ENCODE measurements around the gene TVP23C. TPM values are rescaled to one million over a fixed set of nuclear protein-coding genes. Genes with fewer than 3 reads are reported as not detected.

The TVP23C gene
- polyA plus RNA-seq, 3 donors, result 11.1 to 22.6 (median 12.8) TPM

DNA sequence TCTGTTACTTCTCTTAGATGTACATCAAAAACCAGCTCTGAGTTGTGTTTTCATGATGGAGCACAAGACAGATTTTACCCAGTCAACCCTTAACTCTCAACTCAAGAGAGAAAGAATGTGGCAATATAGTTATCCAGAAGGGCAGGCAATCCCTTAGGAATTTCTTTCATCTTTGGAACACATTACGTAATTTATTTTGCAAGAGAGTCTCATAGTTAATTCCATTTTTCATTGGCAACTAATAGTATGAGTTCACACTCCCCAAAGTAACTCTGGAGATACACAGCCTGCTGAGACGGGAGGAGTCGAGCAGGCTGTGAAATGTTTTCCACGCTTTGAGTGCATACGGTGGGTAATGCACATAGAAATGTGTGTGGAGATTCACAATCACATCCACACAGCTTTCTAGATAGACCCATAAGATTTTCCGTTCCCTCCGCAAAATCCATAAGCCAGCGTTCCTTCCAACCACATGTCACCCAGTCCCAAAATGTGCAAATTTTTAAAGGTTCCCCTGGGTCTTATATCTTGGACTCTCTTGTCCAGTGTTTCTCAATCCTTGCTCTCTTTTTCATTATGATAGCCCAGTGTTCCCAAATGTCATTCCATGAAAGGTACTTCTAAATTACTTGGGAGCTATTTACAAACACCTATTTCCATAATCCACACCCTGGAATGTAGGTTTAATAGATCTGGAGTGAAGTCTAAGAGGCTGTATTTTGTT is 87.5 kb downstream of the TVP23C start:
- DNase-seq (ENCODE audit: extremely low read depth in 1 of 11, low read depth in 9 of 11, low spot score in 4 of 11), result no peak

DNA sequence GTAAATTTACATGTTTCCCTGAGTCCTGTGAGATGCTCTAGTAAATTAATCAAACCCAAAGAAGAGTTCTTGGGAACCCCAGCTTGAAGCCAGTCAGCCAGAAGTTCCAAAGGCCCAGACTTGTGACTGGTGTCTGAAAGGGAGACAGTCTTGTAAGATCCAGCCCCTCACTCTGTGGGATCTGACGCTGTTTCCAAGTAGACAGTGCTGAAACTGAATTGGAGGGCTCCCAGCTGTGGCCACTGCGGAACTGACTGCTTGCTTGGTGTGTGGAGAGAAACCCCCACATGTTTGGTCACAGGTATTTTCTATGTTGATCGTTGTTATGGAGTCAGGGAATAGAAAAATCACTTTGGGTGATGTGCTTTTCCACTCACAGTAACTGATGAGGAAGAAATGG is 90.4 kb downstream of the TVP23C start:
- no peak for DNase-seq (ENCODE audit: extremely low read depth in 1 of 11, low read depth in 9 of 11, low spot score in 4 of 11)

DNA sequence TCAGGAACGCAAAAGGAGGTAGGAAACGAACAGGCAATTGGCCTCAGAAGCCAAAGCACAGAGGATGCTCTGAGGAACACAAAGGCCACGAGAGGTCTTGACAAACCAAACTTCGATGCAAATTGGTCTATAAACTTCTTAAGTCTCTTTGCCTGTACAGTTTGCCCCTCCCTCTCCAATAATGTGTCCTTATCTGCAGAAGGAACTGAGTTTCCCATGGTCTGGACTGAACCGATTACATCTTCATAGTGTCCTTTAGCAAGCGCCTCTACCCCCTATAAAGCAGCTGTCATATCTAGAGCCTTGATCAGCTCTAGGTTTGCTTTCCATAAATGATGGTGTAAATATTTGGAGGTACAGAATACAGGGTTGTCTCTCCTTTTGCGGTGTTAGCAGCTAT is 92.7 kb downstream of the TVP23C start:
- DNase-seq (ENCODE audit: extremely low read depth in 1 of 11, low read depth in 9 of 11, low spot score in 4 of 11), result no peak

DNA sequence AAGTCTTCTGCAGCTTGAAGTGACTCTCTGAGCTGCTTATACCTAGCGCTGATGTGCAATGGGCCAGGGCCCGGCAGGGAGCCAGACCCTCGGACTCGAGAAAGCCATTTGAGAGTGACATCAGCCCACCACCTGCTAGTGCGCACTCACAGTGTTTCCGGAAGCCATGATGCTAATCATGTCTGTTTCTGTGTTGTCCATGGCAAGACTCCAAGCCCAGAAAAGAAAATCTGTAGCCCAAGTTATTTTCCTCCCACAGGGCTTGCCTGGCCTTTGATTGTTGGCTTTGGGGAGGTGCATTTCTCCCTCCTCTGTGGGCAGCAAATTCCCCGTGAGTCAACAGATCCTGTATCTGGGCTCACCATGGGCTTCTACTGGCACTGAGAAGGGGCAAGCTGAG is 94.0 kb downstream of the TVP23C start:
- DNase-seq (ENCODE audit: extremely low read depth in 1 of 11, low read depth in 9 of 11, low spot score in 4 of 11), result no peak

DNA sequence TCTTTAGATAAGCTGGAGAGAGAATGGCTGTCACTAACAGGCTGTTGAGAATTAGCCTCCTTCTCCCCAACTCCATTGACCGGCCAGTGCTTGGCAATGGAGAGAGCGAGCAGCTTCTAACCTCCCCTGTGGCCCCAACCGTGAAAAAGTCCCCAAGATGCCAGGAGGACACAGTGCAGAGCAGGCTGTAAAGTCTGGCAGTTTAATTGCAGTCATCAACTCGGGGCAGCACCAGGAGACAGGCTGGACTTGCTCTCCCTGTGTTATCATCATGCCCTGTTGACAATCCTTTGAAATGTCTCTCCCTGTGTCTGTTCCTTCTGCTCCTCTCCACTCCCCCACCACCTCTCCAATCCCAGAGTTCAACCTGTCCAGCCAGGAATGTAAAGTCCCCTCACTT is 95.2 kb downstream of the TVP23C start:
- no peak for DNase-seq (ENCODE audit: extremely low read depth in 1 of 11, low read depth in 9 of 11, low spot score in 4 of 11)

DNA sequence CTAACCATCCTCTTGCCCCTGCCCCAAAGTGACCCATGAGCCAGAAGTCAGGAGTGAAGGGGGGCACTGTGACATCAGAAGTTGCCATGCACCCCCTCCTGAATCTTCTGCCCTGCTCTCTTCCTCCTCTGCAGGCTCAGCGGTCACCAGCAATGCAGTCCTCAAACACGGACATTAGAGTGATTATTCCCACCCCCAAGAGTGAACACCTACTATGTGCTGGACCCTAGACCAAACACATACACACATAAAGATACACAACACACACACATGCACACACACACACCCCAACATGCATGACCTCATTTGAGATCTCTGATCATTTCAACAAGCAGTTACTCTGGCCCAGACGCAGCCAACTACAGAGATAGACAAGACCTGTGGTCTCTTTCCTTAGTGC is 95.7 kb downstream of the TVP23C start, which contains the start of gene CDRT4:
Gene CDRT4, minus strand, starts transcription at position 30 of the 400 bp plus-strand sequence. CDS start 27,383 bp downstream, outside the sequence.
- no peak for DNase-seq (ENCODE audit: extremely low read depth in 1 of 11, low read depth in 9 of 11, low spot score in 4 of 11)

DNA sequence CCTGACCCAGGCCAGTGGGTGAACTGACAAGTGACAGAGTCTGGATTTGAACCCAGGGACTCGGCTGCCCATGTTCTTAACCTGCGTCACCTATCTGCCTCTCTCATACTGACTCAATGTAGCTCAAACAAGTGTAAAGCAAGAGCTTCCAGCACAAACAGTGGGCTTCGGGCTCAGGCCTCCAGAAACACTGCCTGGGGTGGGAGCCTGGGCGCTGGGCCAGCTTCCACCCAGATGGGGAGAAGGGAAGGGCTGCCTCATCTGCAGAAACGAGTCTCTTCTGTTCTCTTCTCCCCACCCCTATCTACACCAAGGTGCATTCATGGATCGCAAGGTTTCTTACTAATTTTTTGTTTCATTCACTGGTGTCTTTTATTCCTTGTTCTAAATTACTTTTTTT is 97.2 kb downstream of the TVP23C start:
- no peak for DNase-seq (ENCODE audit: extremely low read depth in 1 of 11, low read depth in 9 of 11, low spot score in 4 of 11)

DNA sequence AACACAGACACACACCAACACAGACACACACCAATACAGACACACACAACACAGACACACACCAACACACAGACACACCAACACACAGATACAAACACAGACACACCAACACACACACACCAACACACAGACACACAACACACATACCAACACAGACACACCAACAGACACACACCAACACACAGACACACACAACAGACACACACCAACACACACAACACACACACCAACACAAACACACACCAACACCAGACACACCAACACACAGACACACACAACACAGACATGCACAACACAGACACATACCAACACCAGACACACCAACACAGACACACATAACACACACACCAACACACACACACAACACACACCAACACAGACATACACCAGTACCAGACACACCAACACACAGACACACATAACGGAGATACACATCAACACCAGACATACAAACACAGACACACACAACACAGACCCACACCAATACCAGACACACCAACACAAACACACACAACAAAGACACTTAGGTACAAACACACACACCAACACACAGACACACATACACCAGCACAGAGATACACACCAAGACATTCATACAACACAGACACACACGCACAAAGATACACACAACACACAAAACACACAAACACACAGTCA is 98.1 kb downstream of the TVP23C start:
- no peak for DNase-seq (ENCODE audit: extremely low read depth in 1 of 11, low read depth in 9 of 11, low spot score in 4 of 11)

DNA sequence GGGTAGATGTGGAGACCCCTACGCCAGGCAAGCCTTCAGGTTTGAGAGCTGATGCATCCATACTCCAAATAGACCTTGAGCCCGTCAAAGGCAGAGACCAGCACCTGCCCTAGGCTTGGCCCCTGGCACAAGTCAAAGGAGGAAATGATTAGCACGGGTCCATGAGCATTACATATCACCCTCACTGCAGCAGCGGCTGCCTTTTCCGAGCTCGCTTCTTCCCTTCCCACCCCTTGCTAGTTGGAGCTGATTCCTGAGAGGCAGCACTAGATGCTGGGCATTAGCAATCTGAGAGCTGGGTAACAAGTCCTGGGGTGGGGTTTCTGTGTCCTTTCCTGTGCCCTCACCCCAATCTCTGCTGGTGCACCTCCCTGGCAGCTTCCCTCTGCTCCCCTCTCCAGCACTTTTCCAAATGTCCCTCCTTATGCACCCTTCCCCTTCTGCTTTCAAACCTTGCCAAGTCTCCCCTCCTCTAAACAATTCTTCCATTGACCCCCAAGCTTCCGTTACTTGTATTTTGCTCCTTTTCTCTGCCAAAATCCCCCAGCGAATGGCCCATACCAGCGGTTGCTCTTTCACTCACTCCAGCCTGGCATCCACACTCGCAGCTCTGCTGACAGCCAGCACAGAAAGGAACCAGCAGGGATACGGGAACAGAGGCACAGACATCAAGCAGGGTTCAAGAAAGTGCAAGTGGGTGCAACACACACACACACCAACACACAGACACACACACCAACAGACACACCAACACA is 98.9 kb downstream of the TVP23C start:
- no peak for DNase-seq (ENCODE audit: extremely low read depth in 1 of 11, low read depth in 9 of 11, low spot score in 4 of 11)

DNA sequence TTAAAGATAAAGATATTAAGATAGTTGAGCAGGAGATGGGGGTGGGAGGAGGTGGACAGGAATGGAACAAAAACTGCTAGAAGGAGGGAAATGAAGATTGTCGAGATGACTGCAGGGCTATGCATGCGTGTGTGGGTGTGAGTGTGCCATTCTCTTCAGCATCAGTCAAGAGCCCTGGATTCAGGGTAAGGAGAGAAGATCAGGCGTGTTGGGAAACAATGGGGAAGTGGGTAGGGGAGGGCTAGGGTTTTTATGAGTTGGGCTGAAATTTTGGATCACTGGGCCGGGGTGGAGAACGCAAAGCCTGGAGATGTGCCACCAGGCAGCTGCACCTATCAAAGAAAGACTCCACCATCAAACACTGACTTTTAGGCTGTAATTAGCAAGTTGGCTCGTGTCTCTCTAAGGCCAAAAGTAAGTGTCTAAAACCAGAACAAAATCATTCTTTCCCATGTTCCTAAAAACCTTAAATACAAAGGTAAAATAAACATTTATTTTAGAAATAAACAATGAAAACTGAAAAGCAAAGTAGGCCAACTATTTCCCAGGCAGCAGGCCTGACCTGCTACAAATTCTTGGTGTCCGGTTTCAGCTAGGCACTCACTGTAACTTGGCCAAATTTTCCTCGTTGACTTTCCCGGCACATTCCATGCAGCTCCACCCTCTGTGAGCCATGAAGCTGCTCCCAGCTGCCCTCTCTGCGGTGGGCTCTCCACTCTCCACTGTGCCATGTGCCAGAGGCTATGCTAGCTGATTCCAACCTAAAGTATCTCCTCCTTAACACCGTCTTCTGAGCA is 100.1 kb downstream of the TVP23C start:
- DNase-seq (ENCODE audit: extremely low read depth in 1 of 11, low read depth in 9 of 11, low spot score in 4 of 11), result peak in 7 of 11 donors; percentile 22 to 70 (median 34)

DNA sequence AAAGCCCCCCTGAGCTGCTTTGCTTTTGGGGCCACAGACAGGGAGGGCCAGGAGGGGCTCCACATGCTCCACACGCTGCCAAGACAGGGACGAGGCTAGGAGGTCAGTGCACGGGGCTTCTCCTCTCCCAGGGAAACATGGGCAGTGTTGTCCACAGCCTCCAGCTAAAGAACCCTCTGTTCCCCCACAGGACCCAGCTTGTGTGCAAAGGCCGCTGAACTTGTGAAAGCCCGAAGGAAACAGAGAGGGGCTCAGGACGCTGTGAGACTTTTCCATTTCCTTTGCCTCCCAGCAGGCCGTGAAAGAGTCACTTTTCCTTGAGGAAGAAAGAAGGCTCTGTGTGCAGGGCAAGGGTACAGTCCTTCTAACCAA is 105.6 kb downstream of the TVP23C start:
- no peak for DNase-seq (ENCODE audit: extremely low read depth in 1 of 11, low read depth in 9 of 11, low spot score in 4 of 11)

DNA sequence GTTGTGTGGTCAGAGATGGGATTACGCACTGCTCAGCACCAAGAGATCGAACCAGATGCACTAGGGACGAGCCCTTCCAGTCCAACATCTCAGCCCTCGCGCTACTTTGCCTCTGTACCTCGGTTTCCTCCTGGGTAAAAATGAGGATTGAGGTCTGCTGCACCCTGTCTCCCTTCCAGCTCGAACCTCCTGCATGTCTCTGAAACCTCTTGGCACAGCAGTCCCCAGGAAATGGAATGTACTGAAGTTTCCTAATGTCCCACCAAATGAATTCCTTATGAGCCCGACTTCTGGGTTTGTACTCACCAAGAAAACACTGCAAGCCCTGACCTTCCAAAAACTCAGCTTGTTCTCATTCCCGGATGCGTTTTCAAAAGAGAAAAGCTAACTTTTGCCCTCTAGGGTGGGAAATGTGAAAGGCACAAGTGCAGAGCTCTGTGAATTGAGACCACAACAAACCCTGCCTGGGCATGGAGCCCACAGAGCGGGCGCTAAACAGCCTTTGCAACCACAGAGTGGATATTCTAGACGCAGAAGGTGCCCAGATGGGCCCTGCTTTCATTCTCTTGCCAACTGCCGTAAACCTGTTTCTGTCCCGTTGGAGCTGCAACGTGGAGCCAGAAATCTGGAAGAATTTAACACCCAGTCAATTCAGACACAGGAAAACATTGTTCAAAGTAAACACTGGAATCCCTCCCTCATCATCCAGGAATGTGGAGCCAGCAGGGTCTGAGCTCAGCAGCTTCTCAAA is 106.1 kb downstream of the TVP23C start:
- no peak for DNase-seq (ENCODE audit: extremely low read depth in 1 of 11, low read depth in 9 of 11, low spot score in 4 of 11)

DNA sequence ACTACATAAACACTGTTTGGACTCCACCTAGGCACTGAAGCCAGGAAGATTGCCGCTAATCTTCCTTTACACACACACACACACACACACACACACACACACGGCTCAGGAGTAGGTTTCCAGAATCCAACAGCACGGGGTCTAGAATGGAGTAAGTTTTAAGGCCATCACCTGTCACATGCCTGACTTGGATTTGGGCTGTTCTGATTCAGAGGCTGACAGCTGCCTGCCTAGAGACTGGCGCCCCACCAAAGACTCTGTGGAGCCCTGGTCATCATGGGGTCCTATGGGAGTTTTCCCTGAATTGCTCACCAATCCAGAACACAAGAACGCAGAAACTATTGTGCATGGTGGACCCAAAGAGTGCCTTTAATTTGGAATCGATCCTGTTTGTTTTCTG is 106.8 kb downstream of the TVP23C start:
- no peak for DNase-seq (ENCODE audit: extremely low read depth in 1 of 11, low read depth in 9 of 11, low spot score in 4 of 11)

DNA sequence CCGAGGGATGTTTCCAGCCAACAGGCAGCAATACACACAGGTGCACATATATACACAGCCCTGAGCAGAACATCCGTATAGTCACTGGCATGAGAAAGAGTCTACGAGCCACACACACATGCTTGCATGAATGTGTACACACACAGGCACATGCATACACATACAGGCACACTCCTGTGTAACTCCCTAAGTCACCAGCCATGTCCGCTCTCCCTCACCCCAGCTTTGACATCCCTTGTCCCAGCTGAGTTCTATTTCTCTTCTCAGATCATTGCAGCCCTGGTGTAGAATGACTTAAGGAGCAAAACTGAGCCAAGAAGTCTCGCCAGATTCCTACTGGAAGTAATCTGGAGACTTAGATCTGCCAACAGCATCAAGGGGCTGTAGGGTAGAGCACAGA is 108.9 kb downstream of the TVP23C start:
- DNase-seq (ENCODE audit: extremely low read depth in 1 of 11, low read depth in 9 of 11, low spot score in 4 of 11), result no peak

DNA sequence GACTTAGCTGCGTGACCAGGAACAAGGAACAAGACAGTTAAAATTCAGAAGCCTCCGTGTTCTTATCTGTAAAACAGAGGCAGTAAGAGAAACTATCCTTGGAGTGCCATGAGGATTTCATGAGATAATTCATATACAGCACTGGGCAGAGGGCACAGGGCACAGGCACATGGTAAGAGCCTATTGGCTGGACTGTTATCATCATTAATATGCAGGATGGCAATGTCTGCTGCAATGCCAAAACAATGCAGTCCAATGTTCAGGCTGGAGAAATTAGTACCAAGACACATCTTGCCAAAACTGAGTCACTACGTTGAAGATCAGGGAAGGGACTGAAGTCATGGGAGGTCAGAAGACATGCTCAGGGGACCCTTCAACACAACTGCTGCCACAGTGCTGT is 109.5 kb downstream of the TVP23C start:
- no peak for DNase-seq (ENCODE audit: extremely low read depth in 1 of 11, low read depth in 9 of 11, low spot score in 4 of 11)

DNA sequence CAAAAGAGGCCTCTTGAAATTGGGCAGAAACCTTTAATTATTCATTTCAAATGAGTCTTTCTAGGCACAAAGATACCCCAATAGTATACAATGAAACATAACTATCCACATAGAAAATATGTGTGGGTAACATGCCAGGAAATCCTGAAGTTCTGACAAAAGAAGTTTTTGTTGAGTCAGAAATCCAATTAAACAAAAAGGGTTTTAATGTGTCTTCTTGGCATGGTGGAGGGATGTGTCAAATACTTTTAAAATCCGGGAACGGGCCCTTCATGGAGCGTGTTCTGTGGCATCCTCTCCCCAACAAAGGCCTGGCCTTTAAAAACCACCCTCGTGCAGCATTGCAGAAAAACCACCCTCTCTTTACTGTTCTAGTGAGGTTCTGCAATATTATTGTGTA is 110.0 kb downstream of the TVP23C start:
- DNase-seq (ENCODE audit: extremely low read depth in 1 of 11, low read depth in 9 of 11, low spot score in 4 of 11), result no peak

DNA sequence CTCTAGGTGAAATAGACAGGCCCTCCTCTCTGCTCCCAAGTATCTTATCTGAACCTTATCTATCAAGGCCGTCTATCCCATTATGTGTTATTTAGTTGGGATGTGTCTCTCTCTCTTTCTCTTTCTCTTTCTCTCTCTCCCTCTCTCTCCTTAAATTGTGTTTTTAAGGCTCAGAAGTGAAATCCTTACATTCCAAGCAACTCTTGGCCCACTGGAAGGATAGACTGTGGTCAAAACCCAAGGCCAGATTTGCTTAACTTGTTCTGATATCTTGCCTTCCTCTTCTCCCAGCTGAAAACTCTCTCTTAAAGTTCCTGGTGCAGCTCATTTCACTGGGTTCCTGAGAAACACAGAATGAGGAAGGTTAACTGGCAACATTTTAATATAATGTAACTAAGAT is 110.5 kb downstream of the TVP23C start:
- DNase-seq (ENCODE audit: extremely low read depth in 1 of 11, low read depth in 9 of 11, low spot score in 4 of 11), result no peak
